Subcutaneous adipose tissue (tissue), 4 donors: ENCODE measurements around the gene ZNF804A. TPM values are rescaled to one million over a fixed set of nuclear protein-coding genes. Genes with fewer than 3 reads are reported as not detected.

ENCODE experiments used
- total RNA-seq, 4 donors: library from RNA; depleted of rRNA; stranded (reverse); fragments of >200 nt; gene quantifications; one replicate each; pipeline ENCODE4 v1.1.0, GENCODE V29; 2016
- TF ChIP-seq, protein P1 (sequence below): fragments of 450-650 bp; IDR thresholded peaks from one replicate; pipeline ENCODE4 v1.5.1; 2016; ENCODE audit warnings: low read depth, mild to moderate bottlenecking, control low read depth, antibody characterized with exemption, moderate library complexity

ZNF804A gene
- 1 to 10 TPM in 1 of 4 donors, under 1 TPM in 3; 0.16 to 1.2 (median 0.30) TPM for total RNA-seq

GRCh38 chr2:184598316-184599053 lies at the start of gene ZNF804A:
Gene ZNF804A (plus strand): TSS chr2:184598529. CDS start chr2:184598960, 431 bp downstream.
- TF ChIP-seq, protein P1, sequence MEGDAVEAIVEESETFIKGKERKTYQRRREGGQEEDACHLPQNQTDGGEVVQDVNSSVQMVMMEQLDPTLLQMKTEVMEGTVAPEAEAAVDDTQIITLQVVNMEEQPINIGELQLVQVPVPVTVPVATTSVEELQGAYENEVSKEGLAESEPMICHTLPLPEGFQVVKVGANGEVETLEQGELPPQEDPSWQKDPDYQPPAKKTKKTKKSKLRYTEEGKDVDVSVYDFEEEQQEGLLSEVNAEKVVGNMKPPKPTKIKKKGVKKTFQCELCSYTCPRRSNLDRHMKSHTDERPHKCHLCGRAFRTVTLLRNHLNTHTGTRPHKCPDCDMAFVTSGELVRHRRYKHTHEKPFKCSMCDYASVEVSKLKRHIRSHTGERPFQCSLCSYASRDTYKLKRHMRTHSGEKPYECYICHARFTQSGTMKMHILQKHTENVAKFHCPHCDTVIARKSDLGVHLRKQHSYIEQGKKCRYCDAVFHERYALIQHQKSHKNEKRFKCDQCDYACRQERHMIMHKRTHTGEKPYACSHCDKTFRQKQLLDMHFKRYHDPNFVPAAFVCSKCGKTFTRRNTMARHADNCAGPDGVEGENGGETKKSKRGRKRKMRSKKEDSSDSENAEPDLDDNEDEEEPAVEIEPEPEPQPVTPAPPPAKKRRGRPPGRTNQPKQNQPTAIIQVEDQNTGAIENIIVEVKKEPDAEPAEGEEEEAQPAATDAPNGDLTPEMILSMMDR: no peak

- TF ChIP-seq, protein P1: no peak
Observed at GRCh38 chr2:184549153-184549552, 49.2 kb upstream of the ZNF804A start.

DNA sequence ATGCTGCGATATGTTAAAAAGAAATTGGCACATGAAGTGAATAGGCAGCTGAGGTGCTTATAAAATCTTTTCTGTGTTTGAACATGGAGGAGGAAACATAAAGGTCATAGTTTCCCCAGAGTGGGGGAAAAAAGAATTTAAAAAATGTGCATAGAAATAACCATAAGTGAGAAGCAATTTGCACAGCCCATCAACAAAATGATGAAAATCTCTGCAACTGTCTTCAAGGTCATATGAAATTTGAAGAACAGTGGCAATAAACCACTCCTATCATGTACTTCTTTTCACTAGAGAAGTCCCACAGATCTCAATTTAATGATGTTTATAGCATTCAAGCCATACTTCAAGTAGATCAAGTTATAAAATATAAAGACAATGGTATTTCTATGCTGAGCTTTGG lies 46.7 kb upstream of the ZNF804A start:
- TF ChIP-seq, protein P1: no peak

DNA sequence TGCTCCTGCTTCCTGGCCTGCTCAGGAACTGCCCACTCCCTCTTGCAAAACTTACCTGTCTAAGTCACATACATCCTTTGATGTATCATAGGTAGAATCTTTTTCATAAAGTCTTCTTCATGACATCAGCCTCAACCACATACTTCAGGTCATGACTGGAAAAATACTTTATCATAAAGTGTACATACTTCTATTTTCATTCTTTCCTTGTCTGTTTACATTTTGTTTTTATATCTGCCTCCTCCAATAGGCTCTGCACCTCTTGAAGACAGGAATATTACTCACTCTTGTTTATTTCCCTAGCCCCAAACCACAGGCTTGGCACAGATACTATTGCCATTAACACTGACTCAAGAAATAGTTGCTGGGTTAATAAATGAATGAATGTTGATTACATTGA lies 43.6 kb upstream of the ZNF804A start:
- TF ChIP-seq, protein P1: no peak

GRCh38 chr2:184555352-184555751 lies 43.0 kb upstream of the ZNF804A start:
- TF ChIP-seq, protein P1: no peak

GRCh38 chr2:184556639-184557038 lies 41.7 kb upstream of the ZNF804A start:
- TF ChIP-seq, protein P1: no peak

- TF ChIP-seq, protein P1: no peak
Observed at GRCh38 chr2:184558713-184559464, 39.4 kb upstream of the ZNF804A start.
